HG03565 (cell line): ENCODE results near the gene LDLRAD4.

ENCODE experiments used
- ATAC-seq: cut with Tn5 transposase; IDR thresholded peaks from one replicate; pipeline ENCODE4 v1.9.1; 2021; ENCODE audit warnings: mild to moderate bottlenecking, moderate library complexity; ENCODE audit not compliant: unreplicated experiment

The LDLRAD4 gene

GRCh38 chr18:13555865-13556264 is 337.3 kb downstream of the LDLRAD4 start:
- no peak for ATAC-seq

GRCh38 chr18:13556502-13556901 is 337.9 kb downstream of the LDLRAD4 start:
- no peak for ATAC-seq

- ATAC-seq = peak; percentile 35
Measured at GRCh38 chr18:13558124-13558523, 339.6 kb downstream of the LDLRAD4 start.

GRCh38 chr18:13558790-13559189 is 340.2 kb downstream of the LDLRAD4 start:
- no peak for ATAC-seq

GRCh38 chr18:13559754-13560153 is 341.2 kb downstream of the LDLRAD4 start:
- ATAC-seq = no peak

- no peak for ATAC-seq
Measured at GRCh38 chr18:13560306-13560705, 341.7 kb downstream of the LDLRAD4 start.

GRCh38 chr18:13562494-13563029 is 344.0 kb downstream of the LDLRAD4 start:
- peak; percentile 60 for ATAC-seq

GRCh38 chr18:13563390-13563805 is 344.8 kb downstream of the LDLRAD4 start:
- no peak for ATAC-seq

GRCh38 chr18:13564579-13564978 is 346.0 kb downstream of the LDLRAD4 start:
- no peak for ATAC-seq

- ATAC-seq = no peak
Measured at GRCh38 chr18:13565228-13565627, 346.7 kb downstream of the LDLRAD4 start.

- ATAC-seq = peak; percentile 42
Measured at GRCh38 chr18:13566941-13567746, 348.6 kb downstream of the LDLRAD4 start.

GRCh38 chr18:13568443-13569392 is 350.2 kb downstream of the LDLRAD4 start:
- ATAC-seq = peak; percentile 53

- no peak for ATAC-seq
Measured at GRCh38 chr18:13570216-13570615, 351.7 kb downstream of the LDLRAD4 start.

GRCh38 chr18:13570856-13571495 is 352.4 kb downstream of the LDLRAD4 start:
- ATAC-seq = no peak

- ATAC-seq = no peak
Measured at GRCh38 chr18:13572148-13572547, 353.6 kb downstream of the LDLRAD4 start.

- no peak for ATAC-seq
Measured at GRCh38 chr18:13572721-13573120, 354.2 kb downstream of the LDLRAD4 start.

GRCh38 chr18:13573750-13574149 is 355.2 kb downstream of the LDLRAD4 start:
- ATAC-seq = no peak

GRCh38 chr18:13574355-13574754 is 355.8 kb downstream of the LDLRAD4 start:
- ATAC-seq = no peak

- no peak for ATAC-seq
Measured at GRCh38 chr18:13574761-13575160, 356.2 kb downstream of the LDLRAD4 start.

- peak; percentile 4 for ATAC-seq
Measured at GRCh38 chr18:13576598-13576997, 358.0 kb downstream of the LDLRAD4 start.
